ENCODE measurements around the gene ZNF77.

Gene ZNF77

GRCh38 chr19:2933490-2933910 is 11.3 kb downstream of the ZNF77 start:
- TF ChIP-seq TAF1 (IDR thresholded peaks at IDR 0.05; ENCODE audit: borderline replicate concordance, insufficient read depth, low read length) (no peak), FOXP2 (optimal IDR thresholded peaks at IDR 0.05; ENCODE audit: borderline replicate concordance, extremely low read depth, extremely low read length, insufficient read depth) (no peak), POLR2AphosphoS5 (IDR thresholded peaks at IDR 0.05; ENCODE audit: low read depth, low read length) (no peak), SIN3A (IDR thresholded peaks at IDR 0.05; ENCODE audit: borderline replicate concordance, insufficient read depth, low read length) (no peak)

- TF ChIP-seq REST (IDR thresholded peaks at IDR 0.05; ENCODE audit: insufficient read depth in 1 of 2, low read depth in 2 of 2, low read length in 2 of 2) (no peak), TAF1 (IDR thresholded peaks at IDR 0.05; ENCODE audit: borderline replicate concordance, insufficient read depth, low read length) (no peak), FOXP2 (optimal IDR thresholded peaks at IDR 0.05; ENCODE audit: borderline replicate concordance, extremely low read depth, extremely low read length, insufficient read depth) (no peak), SIN3A (IDR thresholded peaks at IDR 0.05; ENCODE audit: borderline replicate concordance, insufficient read depth, low read length) (no peak), POLR2AphosphoS5 (IDR thresholded peaks at IDR 0.05; ENCODE audit: low read depth, low read length) (no peak)
Observed at GRCh38 chr19:2927032-2927430, 17.7 kb downstream of the ZNF77 start.

- TF ChIP-seq POLR2AphosphoS5 (IDR thresholded peaks at IDR 0.05; ENCODE audit: low read depth, low read length): no peak
- TF ChIP-seq TAF1 (IDR thresholded peaks at IDR 0.05; ENCODE audit: borderline replicate concordance, insufficient read depth, low read length): no peak
- TF ChIP-seq FOXP2 (optimal IDR thresholded peaks at IDR 0.05; ENCODE audit: borderline replicate concordance, extremely low read depth, extremely low read length, insufficient read depth): no peak
- no peak for TF ChIP-seq REST (IDR thresholded peaks at IDR 0.05; ENCODE audit: insufficient read depth in 1 of 2, low read depth in 2 of 2, low read length in 2 of 2)
- TF ChIP-seq SIN3A (IDR thresholded peaks at IDR 0.05; ENCODE audit: borderline replicate concordance, insufficient read depth, low read length): no peak
Observed at GRCh38 chr19:2926341-2927031, 18.3 kb downstream of the ZNF77 start.

- TF ChIP-seq SIN3A (IDR thresholded peaks at IDR 0.05; ENCODE audit: borderline replicate concordance, insufficient read depth, low read length) (no peak), TAF1 (IDR thresholded peaks at IDR 0.05; ENCODE audit: borderline replicate concordance, insufficient read depth, low read length) (no peak), POLR2AphosphoS5 (IDR thresholded peaks at IDR 0.05; ENCODE audit: low read depth, low read length) (no peak), FOXP2 (optimal IDR thresholded peaks at IDR 0.05; ENCODE audit: borderline replicate concordance, extremely low read depth, extremely low read length, insufficient read depth) (no peak), REST (IDR thresholded peaks at IDR 0.05; ENCODE audit: insufficient read depth in 1 of 2, low read depth in 2 of 2, low read length in 2 of 2) (no peak)
Observed at GRCh38 chr19:2923510-2923909, 21.3 kb downstream of the ZNF77 start.

GRCh38 chr19:2922987-2923386 is 21.8 kb downstream of the ZNF77 start:
- TF ChIP-seq FOXP2 (optimal IDR thresholded peaks at IDR 0.05; ENCODE audit: borderline replicate concordance, extremely low read depth, extremely low read length, insufficient read depth): no peak
- no peak for TF ChIP-seq REST (IDR thresholded peaks at IDR 0.05; ENCODE audit: insufficient read depth in 1 of 2, low read depth in 2 of 2, low read length in 2 of 2)
- TF ChIP-seq POLR2AphosphoS5 (IDR thresholded peaks at IDR 0.05; ENCODE audit: low read depth, low read length): no peak
- TF ChIP-seq SIN3A (IDR thresholded peaks at IDR 0.05; ENCODE audit: borderline replicate concordance, insufficient read depth, low read length): no peak
- TF ChIP-seq TAF1 (IDR thresholded peaks at IDR 0.05; ENCODE audit: borderline replicate concordance, insufficient read depth, low read length): no peak

Data from PFSK-1 (cell line).